Measurements from ENCODE around the gene EFHD2.

Gene EFHD2, protein sequence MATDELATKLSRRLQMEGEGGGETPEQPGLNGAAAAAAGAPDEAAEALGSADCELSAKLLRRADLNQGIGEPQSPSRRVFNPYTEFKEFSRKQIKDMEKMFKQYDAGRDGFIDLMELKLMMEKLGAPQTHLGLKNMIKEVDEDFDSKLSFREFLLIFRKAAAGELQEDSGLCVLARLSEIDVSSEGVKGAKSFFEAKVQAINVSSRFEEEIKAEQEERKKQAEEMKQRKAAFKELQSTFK

DNA sequence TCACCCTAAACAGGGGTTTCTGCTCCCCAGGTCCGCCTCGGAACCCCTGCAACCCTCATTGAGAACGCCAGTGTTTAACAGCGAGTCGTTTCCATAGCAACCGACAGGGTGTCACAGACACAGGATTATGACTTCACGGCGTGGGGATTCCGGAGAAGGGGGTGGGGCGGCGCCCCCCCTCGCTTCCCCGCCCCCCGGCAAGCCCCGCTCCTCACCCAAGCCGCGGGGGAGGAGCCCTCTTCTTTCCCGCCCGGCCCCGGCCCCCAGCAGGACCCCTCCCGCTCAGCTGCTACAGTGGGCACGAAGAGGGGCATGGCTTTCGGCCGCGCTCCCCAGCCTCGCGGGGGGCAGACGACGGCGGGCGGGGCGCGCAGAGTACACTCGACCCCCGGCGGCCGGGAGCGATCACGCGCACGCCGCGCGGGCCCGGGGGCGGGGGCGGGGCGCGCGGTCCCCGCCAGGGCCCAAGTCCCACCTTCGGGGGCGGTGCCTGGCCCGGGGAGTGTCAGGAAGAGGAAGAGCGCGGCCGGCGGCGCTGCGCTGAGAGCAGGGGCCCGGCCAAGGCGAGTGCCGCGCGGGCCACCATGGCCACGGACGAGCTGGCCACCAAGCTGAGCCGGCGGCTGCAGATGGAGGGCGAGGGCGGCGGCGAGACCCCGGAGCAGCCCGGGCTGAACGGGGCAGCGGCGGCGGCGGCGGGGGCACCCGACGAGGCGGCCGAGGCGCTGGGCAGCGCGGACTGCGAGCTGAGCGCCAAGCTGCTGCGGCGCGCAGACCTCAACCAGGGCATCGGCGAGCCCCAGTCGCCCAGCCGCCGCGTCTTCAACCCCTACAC lies at the start of gene EFHD2:
Gene EFHD2, plus strand, starts transcription at position 501 of the 835 bp plus-strand sequence. Its CDS starts 84 bp downstream, at position 585.
- in situ Hi-C loops (cut with HindIII; ENCODE audit: low pct_ligation_motif_present, low sequenced_read_pairs) = loop anchor here (10.0 kb wide), 1 partner anchor 75 kb away; no protein-coding TSS in a partner anchor
- H3K27ac ChIP-seq = peak within 1 kb of the TSS; percentile 24
- no peaks in the 10 kb centered on the region for H3K36me3 ChIP-seq (replicated peaks)
- peak within 1 kb of the TSS; percentile 81 for H3K4me3 ChIP-seq (ENCODE audit: low read depth, low read length)
- DNase-seq = peak; percentile 75
- TF ChIP-seq, protein P1, sequence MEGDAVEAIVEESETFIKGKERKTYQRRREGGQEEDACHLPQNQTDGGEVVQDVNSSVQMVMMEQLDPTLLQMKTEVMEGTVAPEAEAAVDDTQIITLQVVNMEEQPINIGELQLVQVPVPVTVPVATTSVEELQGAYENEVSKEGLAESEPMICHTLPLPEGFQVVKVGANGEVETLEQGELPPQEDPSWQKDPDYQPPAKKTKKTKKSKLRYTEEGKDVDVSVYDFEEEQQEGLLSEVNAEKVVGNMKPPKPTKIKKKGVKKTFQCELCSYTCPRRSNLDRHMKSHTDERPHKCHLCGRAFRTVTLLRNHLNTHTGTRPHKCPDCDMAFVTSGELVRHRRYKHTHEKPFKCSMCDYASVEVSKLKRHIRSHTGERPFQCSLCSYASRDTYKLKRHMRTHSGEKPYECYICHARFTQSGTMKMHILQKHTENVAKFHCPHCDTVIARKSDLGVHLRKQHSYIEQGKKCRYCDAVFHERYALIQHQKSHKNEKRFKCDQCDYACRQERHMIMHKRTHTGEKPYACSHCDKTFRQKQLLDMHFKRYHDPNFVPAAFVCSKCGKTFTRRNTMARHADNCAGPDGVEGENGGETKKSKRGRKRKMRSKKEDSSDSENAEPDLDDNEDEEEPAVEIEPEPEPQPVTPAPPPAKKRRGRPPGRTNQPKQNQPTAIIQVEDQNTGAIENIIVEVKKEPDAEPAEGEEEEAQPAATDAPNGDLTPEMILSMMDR (IDR thresholded peaks at IDR 0.05; ENCODE audit: low read depth, low read length, missing control alignments) = no peak
- H3K27me3 ChIP-seq (replicated peaks) = no peaks in the 10 kb centered on the region

DNA sequence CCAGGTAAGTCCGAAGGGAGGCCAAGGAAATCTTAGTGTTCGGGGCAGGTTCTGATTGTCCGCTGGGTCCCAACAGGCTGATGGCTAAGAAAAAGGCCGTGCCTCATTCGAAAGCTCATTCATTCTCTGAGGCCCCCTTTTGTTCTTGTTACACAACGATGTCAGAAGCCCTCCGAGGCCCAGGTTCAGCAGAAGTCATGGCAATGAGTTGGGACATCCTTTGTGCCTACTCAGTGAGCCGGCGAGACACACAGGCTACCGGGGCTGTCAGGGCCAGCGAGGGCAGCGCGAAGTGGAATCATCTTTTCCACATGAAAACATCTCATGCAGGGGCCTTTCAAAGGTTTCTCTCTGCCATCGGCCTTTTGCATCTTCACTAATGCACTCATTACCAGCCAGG lies 49.0 kb upstream of the EFHD2 start:
- TF ChIP-seq, protein P1 (IDR thresholded peaks at IDR 0.05; ENCODE audit: low read depth, low read length, missing control alignments) = no peak
- H3K27me3 ChIP-seq (replicated peaks) = no peaks in the 10 kb centered on the region
- DNase-seq = no peak
- H3K4me3 ChIP-seq (ENCODE audit: low read depth, low read length) = no peak overlapping the region
- in situ Hi-C loops (cut with HindIII; ENCODE audit: low pct_ligation_motif_present, low sequenced_read_pairs) = no loop called here
- H3K36me3 ChIP-seq (replicated peaks) = no peaks in the 10 kb centered on the region
- H3K27ac ChIP-seq = no peak overlapping the region

DNA sequence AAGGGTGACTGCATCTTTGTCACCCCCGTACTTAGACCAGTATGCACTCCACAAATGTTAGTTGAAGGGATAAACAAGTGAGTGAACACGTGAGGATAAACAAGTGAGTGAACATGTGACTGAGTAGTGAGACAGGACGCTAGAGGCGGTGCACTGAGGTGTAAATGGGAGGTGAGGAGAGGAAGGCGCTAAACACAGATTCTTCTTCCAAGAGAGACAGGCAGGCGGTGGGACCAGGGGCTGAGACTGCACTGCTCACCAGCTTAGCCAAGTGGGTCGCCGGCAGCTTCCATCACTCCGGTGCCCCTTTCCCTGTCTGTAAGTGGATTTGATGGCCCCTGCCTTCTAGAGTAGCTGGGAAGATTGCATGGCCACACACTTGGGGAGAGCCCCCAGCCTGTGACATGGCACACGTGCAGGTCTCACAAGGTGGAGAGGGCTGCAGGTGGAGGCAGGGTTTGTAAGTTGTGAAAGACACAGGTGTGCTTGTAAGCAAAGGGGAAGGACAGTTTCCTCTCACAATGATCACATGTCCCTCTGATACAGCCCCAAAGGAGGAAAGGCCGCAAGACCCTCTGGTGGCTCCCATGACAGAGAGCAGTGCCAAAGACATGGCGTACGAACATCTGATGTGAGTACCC lies 47.5 kb upstream of the EFHD2 start:
- H3K36me3 ChIP-seq (replicated peaks) = no peaks in the 10 kb centered on the region
- no peak overlapping the region for H3K27ac ChIP-seq
- TF ChIP-seq, protein P1 (IDR thresholded peaks at IDR 0.05; ENCODE audit: low read depth, low read length, missing control alignments) = no peak
- H3K27me3 ChIP-seq (replicated peaks) = no peaks in the 10 kb centered on the region
- in situ Hi-C loops (cut with HindIII; ENCODE audit: low pct_ligation_motif_present, low sequenced_read_pairs) = no loop called here
- H3K4me3 ChIP-seq (ENCODE audit: low read depth, low read length) = no peak overlapping the region
- DNase-seq = no peak

DNA sequence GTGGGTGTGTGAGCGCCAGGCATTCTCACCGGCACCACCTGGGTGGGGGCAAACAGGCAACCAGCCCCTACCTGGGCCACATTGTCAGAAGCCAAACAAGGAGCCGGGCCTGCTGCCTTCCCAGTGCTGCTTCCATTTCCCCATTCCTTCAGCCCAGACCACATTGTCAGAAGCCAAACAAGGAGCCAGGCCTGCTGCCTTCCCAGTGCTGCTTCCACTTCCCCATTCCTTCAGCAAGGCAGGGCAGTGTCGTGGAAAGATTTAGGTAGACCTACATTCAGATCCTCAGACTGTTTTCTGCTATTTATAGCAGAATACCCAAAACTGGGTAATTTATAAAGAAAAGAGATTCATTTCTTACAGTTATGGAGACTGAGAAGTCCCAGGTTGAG lies 47.0 kb upstream of the EFHD2 start:
- DNase-seq = no peak
- Histone ChIP-seq H3K4me3 (ENCODE audit: low read depth, low read length) (no peak overlapping the region), H3K27me3 (replicated peaks) (no peaks in the 10 kb centered on the region), H3K27ac (no peak overlapping the region), H3K36me3 (replicated peaks) (no peaks in the 10 kb centered on the region)
- TF ChIP-seq, protein P1 (IDR thresholded peaks at IDR 0.05; ENCODE audit: low read depth, low read length, missing control alignments) = no peak
- in situ Hi-C loops (cut with HindIII; ENCODE audit: low pct_ligation_motif_present, low sequenced_read_pairs) = no loop called here

DNA sequence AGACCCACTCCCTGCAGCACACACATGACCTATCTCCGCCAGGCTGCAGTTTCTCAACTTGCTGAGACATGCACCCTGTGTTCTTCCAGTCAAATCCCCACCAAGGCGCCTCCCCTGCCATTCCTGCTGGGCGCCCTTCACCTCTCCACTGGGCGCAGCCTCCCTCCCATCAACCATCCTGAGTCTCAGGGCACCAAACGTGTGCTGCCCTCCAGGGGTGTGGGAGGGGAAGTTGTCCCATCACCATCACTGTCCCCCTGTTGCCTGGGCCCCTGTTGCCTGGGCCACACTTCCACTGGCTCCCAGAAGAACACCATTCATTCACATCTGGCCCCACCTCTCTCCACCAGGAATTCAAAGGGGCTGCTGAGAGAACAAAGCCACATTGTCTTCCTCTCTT lies 44.9 kb upstream of the EFHD2 start:
- in situ Hi-C loops (cut with HindIII; ENCODE audit: low pct_ligation_motif_present, low sequenced_read_pairs) = no loop called here

More for the DNA sequence above, 44.9 kb upstream of the EFHD2 start:
- Histone ChIP-seq H3K27me3 (replicated peaks) (no peaks in the 10 kb centered on the region), H3K36me3 (replicated peaks) (no peaks in the 10 kb centered on the region), H3K4me3 (ENCODE audit: low read depth, low read length) (no peak overlapping the region), H3K27ac (no peak overlapping the region)
- TF ChIP-seq, protein P1 (IDR thresholded peaks at IDR 0.05; ENCODE audit: low read depth, low read length, missing control alignments) = peak; percentile 12
- DNase-seq = no peak

Data from brain microvascular endothelial cell (primary cell).